ENCODE measurements around the gene CLDN6.
A peak's percentile ranks its signal among the peaks of the same experiment; 100 is the strongest.

GRCh38 chr16:2980227-2981176, 37.5 kb downstream of the CLDN6 start, which contains the start of gene PKMYT1:
- TF ChIP-seq CTCF (IDR thresholded peaks at IDR 0.05) (no peak), POLR2A (IDR thresholded peaks at IDR 0.05) (peak; percentile 79 to 88)

Measured in thyroid gland (tissue), 4 donors.